SK-N-SH (cell line): ENCODE measurements around the gene ACSL3. TPM values are rescaled to one million over a fixed set of nuclear protein-coding genes. Genes with fewer than 3 reads are reported as not detected.

ENCODE experiments used
- CTCF ChIA-PET: fragments of 300-600, 350-600 bp; formaldehyde crosslinking; extraction: SDS; loops from one replicate; lab custom pipeline; 2021; lab: Yijun Ruan, JAX
- POLR2A ChIA-PET: fragments of 350-600 bp; sonication (Branson Sonifier 250); formaldehyde crosslinking; extraction: SDS; loops from one replicate; lab custom pipeline; 2020; ENCODE audit warnings: antibody characterized with exemption, inconsistent platforms; lab: Yijun Ruan, JAX
- DNase-seq: peaks from one replicate; pipeline ENCODE4 v3.0.0; 2012
- H2AFZ ChIP-seq: fragments of 200-600 bp; sonication (generic); 2 replicates; pipeline ENCODE4 v1.8.1; 2016; ENCODE audit warnings: antibody characterized with exemption, mild to moderate bottlenecking, low read depth
- H3F3A ChIP-seq: fragments of 200-600 bp; sonication (generic); replicated peaks from 2 replicates; pipeline ENCODE3; 2016; ENCODE audit warnings: antibody characterized with exemption, mild to moderate bottlenecking; ENCODE audit not compliant: insufficient read depth
- H3K27ac ChIP-seq, 2 experiments: fragments of 200-500 bp in 1 of 2; fragments of 200-600 bp in 1 of 2; sonication (Bioruptor generic) in 1 of 2; sonication (generic), shearing (Covaris generic) in 1 of 2; 2 replicates each; pipeline versions ENCODE4 v1.5.1 to v1.6.1; 2014 to 2016; ENCODE audit warnings: low read depth in 2 of 2, inconsistent platforms in 1 of 2, low read length in 1 of 2, mild to moderate bottlenecking in 1 of 2, mixed read lengths in 1 of 2
- H3K27me3 ChIP-seq: fragments of 200-600 bp; sonication (generic), shearing (Covaris generic); 2 replicates; pipeline ENCODE4 v1.6.1; 2016; ENCODE audit warnings: mixed run types; ENCODE audit not compliant: insufficient read depth
- H3K36me3 ChIP-seq, 2 experiments: fragments of 200-500 bp in 1 of 2; fragments of 200-600 bp in 1 of 2; sonication (Bioruptor generic) in 1 of 2; sonication (generic) in 1 of 2; replicated peaks in 1 of 2; 2 replicates each; pipeline versions ENCODE3 to v1.5.1; 2014 to 2016; ENCODE audit warnings: low read length in 1 of 2, mild to moderate bottlenecking in 1 of 2; ENCODE audit not compliant: insufficient read depth in 2 of 2, control insufficient read depth in 1 of 2
- H3K4me1 ChIP-seq, 2 experiments: fragments of 200-500 bp in 1 of 2; fragments of 200-600 bp in 1 of 2; sonication (Bioruptor generic) in 1 of 2; sonication (generic), shearing (Covaris generic) in 1 of 2; 2 replicates each; pipeline versions ENCODE4 v1.5.1 to v1.6.1; 2014 to 2016; ENCODE audit warnings: low read depth in 1 of 2, low read length in 1 of 2, mixed run types in 1 of 2; ENCODE audit not compliant: insufficient read depth in 2 of 2, control insufficient read depth in 1 of 2
- H3K4me2 ChIP-seq: fragments of 200-600 bp; sonication (generic), shearing (Covaris generic); 2 replicates; pipeline ENCODE4 v1.6.1; 2017; ENCODE audit warnings: mixed run types
- H3K4me3 ChIP-seq, 2 experiments: fragments of 200-500 bp in 1 of 2; fragments of 200-600 bp in 1 of 2; sonication (Bioruptor generic) in 1 of 2; sonication (generic), shearing (Covaris generic) in 1 of 2; 2 replicates each; pipeline versions ENCODE4 v1.5.1 to v1.8.1; 2014 to 2016; ENCODE audit warnings: low read depth in 2 of 2, inconsistent platforms in 1 of 2, low read length in 1 of 2, mild to moderate bottlenecking in 1 of 2, mixed read lengths in 1 of 2, moderate library complexity in 1 of 2
- H3K79me2 ChIP-seq: fragments of 200-600 bp; sonication (generic); 2 replicates; pipeline ENCODE4 v1.8.1; 2017; ENCODE audit warnings: mild to moderate bottlenecking; ENCODE audit not compliant: insufficient read depth
- H3K9ac ChIP-seq: fragments of 200-600 bp; sonication (generic); 2 replicates; pipeline ENCODE4 v1.6.1; 2017; ENCODE audit warnings: mixed run types
- H3K9me2 ChIP-seq: fragments of 200-600 bp; sonication (generic); 2 replicates; pipeline ENCODE4 v1.6.1; 2017; ENCODE audit warnings: mixed run types
- H3K9me3 ChIP-seq: fragments of 200-600 bp; sonication (generic); 2 replicates; pipeline ENCODE4 v1.6.1; 2017; ENCODE audit warnings: mixed run types, mild to moderate bottlenecking, moderate library complexity
- H4K20me1 ChIP-seq: fragments of 200-600 bp; sonication (generic); 2 replicates; pipeline ENCODE4 v1.6.1; 2017; ENCODE audit warnings: mild to moderate bottlenecking, mixed run types; ENCODE audit not compliant: insufficient read depth
- GABPA ChIP-seq: IDR thresholded peaks from 2 replicates; pipeline ENCODE4 v1.4.0; 2012; ENCODE audit warnings: low read depth, mild to moderate bottlenecking
- GATA2 ChIP-seq: sonication (generic); formaldehyde crosslinking; IDR thresholded peaks from 2 replicates; pipeline ENCODE4 v1.5.0; 2020; ENCODE audit warnings: mild to moderate bottlenecking, missing genetic modification reagents
- MXI1 ChIP-seq: IDR thresholded peaks from 2 replicates; pipeline ENCODE4 v1.6.1; 2012; ENCODE audit warnings: mild to moderate bottlenecking, low read depth, low read length, improper control_type of control experiment
- NFIC ChIP-seq: IDR thresholded peaks from 2 replicates; pipeline ENCODE4 v1.4.0; 2012; ENCODE audit warnings: borderline replicate concordance
- NRF1 ChIP-seq: IDR thresholded peaks from 2 replicates; pipeline ENCODE4 v1.6.1; 2012; ENCODE audit warnings: low read depth, mild to moderate bottlenecking, low read length
- POLR2AphosphoS5 ChIP-seq: IDR thresholded peaks from 2 replicates; pipeline ENCODE4 v1.6.1; 2012; ENCODE audit warnings: low read depth, low read length
- RAD21 ChIP-seq: IDR thresholded peaks from 2 replicates; pipeline ENCODE4 v1.6.1; 2012; ENCODE audit warnings: mild to moderate bottlenecking, low read length
- RCOR1 ChIP-seq: fragments of 150-350 bp; IDR thresholded peaks from 2 replicates; pipeline ENCODE4 v1.6.1; 2017; ENCODE audit warnings: antibody characterized with exemption, low read length
- RFX5 ChIP-seq: IDR thresholded peaks from 2 replicates; pipeline ENCODE4 v1.6.1; 2012; ENCODE audit warnings: mild to moderate bottlenecking, improper control_type of control experiment, low read length
- RXRA ChIP-seq: IDR thresholded peaks from 2 replicates; pipeline ENCODE4 v1.4.0; 2012; ENCODE audit warnings: low read depth, mild to moderate bottlenecking, borderline replicate concordance
- SIN3A ChIP-seq: IDR thresholded peaks from 2 replicates; pipeline ENCODE4 v1.6.1; 2012; ENCODE audit warnings: low read depth, mild to moderate bottlenecking, low read length, moderate library complexity, borderline replicate concordance
- SMC3 ChIP-seq: IDR thresholded peaks from 2 replicates; pipeline ENCODE4 v1.6.1; 2012; ENCODE audit warnings: low read depth, low read length, improper control_type of control experiment
- TCF12 ChIP-seq: IDR thresholded peaks from 2 replicates; pipeline ENCODE4 v1.4.0; 2012
- TEAD4 ChIP-seq: IDR thresholded peaks from 2 replicates; pipeline ENCODE4 v1.4.0; 2012; ENCODE audit warnings: mild to moderate bottlenecking, borderline replicate concordance; ENCODE audit not compliant: insufficient read depth
- WGBS: methylation state at CpG from one replicate; pipeline ENCODE4 v1.1.6; 2017; ENCODE audit warnings: low lambda C conversion rate; 5-methylcytosine and 5-hydroxymethylcytosine counted together
- polyA plus RNA-seq, 3 experiments: library from polyadenylated mRNA; depleted of rRNA; stranded (reverse); fragments of >200 nt; gene quantifications; 2 replicates each; pipeline ENCODE4 v1.2.3, GENCODE V29; 2012
- TF ChIP-seq, protein P1 (sequence below): fragments of 150-350 bp; IDR thresholded peaks from 2 replicates; pipeline ENCODE4 v1.6.1; 2016; ENCODE audit warnings: mild to moderate bottlenecking, low read depth, low read length
- TF ChIP-seq, protein P2 (sequence below): IDR thresholded peaks from 2 replicates; pipeline ENCODE4; 2012
- TF ChIP-seq, protein P3 (sequence below): IDR thresholded peaks from 2 replicates; pipeline ENCODE4 v1.6.1; 2012; ENCODE audit warnings: mild to moderate bottlenecking, low read depth, low read length, moderate library complexity

ACSL3 gene
- polyA plus RNA-seq, 1 of the 3 experiments (the other 2 are of a cell fraction): 15.7 TPM

DNA sequence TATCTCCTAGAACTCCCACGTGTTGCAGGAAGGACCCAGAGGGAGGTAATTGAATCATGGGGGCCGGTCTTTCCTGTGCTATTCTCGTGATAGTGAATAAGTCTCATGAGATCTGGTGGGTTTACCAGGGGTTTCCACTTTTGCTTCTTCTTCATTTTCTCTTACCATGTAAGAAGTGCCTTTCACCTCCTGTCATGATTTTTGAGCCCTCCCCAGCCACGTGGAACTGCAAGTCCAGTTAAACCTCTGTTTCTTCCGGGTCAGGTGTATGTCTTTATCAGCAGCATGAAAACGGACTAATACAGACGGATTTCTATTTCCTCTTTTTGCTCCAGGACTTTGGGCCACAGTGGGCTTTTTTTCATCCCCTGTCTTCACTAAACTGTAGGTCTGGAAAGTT is 102.8 kb downstream of the ACSL3 start:
- Histone ChIP-seq H3K36me3 (no peaks in the 10 kb centered on the region), H3K4me1 (peaks cover 0 to 16% of the 10 kb centered on the region in 2 experiments; a peak in 3 of 4 replicates), H3K79me2 (no peaks in the 10 kb centered on the region), H3K9me3 (no peaks in the 10 kb centered on the region), H2AFZ (no peak overlapping the region), H3K27ac (no peak overlapping the region), H3K4me2 (no peak overlapping the region), H3F3A (peaks cover 6% of the 10 kb centered on the region), H3K9ac (no peak overlapping the region), H3K9me2 (no peaks in the 10 kb centered on the region), H3K4me3 (no peak overlapping the region), H3K27me3 (no peaks in the 10 kb centered on the region), H4K20me1 (no peaks in the 10 kb centered on the region)
- TF ChIP-seq NRF1: no peak
- no peak for TF ChIP-seq MXI1
- TF ChIP-seq GABPA: no peak
- no peak for TF ChIP-seq SIN3A
- TF ChIP-seq RCOR1: no peak
- no peak for TF ChIP-seq NFIC
- TF ChIP-seq, protein P1, sequence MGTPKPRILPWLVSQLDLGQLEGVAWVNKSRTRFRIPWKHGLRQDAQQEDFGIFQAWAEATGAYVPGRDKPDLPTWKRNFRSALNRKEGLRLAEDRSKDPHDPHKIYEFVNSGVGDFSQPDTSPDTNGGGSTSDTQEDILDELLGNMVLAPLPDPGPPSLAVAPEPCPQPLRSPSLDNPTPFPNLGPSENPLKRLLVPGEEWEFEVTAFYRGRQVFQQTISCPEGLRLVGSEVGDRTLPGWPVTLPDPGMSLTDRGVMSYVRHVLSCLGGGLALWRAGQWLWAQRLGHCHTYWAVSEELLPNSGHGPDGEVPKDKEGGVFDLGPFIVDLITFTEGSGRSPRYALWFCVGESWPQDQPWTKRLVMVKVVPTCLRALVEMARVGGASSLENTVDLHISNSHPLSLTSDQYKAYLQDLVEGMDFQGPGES: no peak
- no peak for TF ChIP-seq RAD21
- TF ChIP-seq RXRA: no peak
- TF ChIP-seq TEAD4: no peak
- TF ChIP-seq GATA2 (CRISPR knock-in tag): no peak
- no peak for TF ChIP-seq RFX5
- TF ChIP-seq TCF12: no peak
- TF ChIP-seq, protein P2, sequence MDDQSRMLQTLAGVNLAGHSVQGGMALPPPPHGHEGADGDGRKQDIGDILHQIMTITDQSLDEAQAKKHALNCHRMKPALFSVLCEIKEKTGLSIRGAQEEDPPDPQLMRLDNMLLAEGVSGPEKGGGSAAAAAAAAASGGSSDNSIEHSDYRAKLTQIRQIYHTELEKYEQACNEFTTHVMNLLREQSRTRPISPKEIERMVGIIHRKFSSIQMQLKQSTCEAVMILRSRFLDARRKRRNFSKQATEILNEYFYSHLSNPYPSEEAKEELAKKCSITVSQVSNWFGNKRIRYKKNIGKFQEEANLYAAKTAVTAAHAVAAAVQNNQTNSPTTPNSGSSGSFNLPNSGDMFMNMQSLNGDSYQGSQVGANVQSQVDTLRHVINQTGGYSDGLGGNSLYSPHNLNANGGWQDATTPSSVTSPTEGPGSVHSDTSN: no peak
- TF ChIP-seq, protein P3, sequence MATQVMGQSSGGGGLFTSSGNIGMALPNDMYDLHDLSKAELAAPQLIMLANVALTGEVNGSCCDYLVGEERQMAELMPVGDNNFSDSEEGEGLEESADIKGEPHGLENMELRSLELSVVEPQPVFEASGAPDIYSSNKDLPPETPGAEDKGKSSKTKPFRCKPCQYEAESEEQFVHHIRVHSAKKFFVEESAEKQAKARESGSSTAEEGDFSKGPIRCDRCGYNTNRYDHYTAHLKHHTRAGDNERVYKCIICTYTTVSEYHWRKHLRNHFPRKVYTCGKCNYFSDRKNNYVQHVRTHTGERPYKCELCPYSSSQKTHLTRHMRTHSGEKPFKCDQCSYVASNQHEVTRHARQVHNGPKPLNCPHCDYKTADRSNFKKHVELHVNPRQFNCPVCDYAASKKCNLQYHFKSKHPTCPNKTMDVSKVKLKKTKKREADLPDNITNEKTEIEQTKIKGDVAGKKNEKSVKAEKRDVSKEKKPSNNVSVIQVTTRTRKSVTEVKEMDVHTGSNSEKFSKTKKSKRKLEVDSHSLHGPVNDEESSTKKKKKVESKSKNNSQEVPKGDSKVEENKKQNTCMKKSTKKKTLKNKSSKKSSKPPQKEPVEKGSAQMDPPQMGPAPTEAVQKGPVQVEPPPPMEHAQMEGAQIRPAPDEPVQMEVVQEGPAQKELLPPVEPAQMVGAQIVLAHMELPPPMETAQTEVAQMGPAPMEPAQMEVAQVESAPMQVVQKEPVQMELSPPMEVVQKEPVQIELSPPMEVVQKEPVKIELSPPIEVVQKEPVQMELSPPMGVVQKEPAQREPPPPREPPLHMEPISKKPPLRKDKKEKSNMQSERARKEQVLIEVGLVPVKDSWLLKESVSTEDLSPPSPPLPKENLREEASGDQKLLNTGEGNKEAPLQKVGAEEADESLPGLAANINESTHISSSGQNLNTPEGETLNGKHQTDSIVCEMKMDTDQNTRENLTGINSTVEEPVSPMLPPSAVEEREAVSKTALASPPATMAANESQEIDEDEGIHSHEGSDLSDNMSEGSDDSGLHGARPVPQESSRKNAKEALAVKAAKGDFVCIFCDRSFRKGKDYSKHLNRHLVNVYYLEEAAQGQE: no peak
- TF ChIP-seq POLR2AphosphoS5: no peak
- no peak for TF ChIP-seq SMC3
- POLR2A ChIA-PET: no interaction called here
- DNase-seq: no peak
- WGBS: 88% methylated on average over 7 of the region's 7 CpGs
- CTCF ChIA-PET: interaction anchor here (1.5 kb wide), 1 partner anchor 8 kb away, joined by 4 read pairs; no protein-coding TSS in a partner anchor
